ENCODE results near the gene PCDHA6. TPM values are rescaled to one million over a fixed set of nuclear protein-coding genes. Genes with fewer than 3 reads are reported as not detected.

PCDHA6 gene
- total RNA-seq, 1 donor from 2014 or later, result 0.17 TPM

GRCh38 chr5:140875085-140876065 lies 47.6 kb downstream of the PCDHA6 start, which contains the start of gene PCDHA12:
Gene PCDHA12 (plus strand): TSS chr5:140875308. CDS start chr5:140875473, 165 bp downstream.

Other genes with a start within 250 kb of the PCDHA6 start
- gene CD14, start 194.8 kb upstream of the PCDHA6 start, total RNA-seq, result 0.17 and 4.3 TPM in 2 replicates
- 8.6 and 11.8 TPM in 2 replicates for gene TMCO6, start 188.5 kb upstream of the PCDHA6 start, total RNA-seq
- 52.4 and 86.2 TPM in 2 replicates for gene NDUFA2, start 180.3 kb upstream of the PCDHA6 start, total RNA-seq
- 49.4 and 66.8 TPM in 2 replicates for gene IK, start 180.1 kb upstream of the PCDHA6 start, total RNA-seq
- gene WDR55, start 163.1 kb upstream of the PCDHA6 start, total RNA-seq, result 11.1 and 14.2 TPM in 2 replicates
- not detected in 2 replicates for gene DND1, start 154.4 kb upstream of the PCDHA6 start, total RNA-seq
- 51.8 and 56.4 TPM in 2 replicates for gene HARS1, start 136.6 kb upstream of the PCDHA6 start, total RNA-seq
- gene HARS2, start 136.5 kb upstream of the PCDHA6 start, total RNA-seq, result 15.4 and 18.9 TPM in 2 replicates
- 26.7 and 33.5 TPM in 2 replicates for gene ZMAT2, start 127.5 kb upstream of the PCDHA6 start, total RNA-seq
- gene PCDHA1, start 41.8 kb upstream of the PCDHA6 start, total RNA-seq, result not detected in 2 replicates
- gene PCDHA2, start 33.1 kb upstream of the PCDHA6 start, total RNA-seq, result not detected in 2 replicates
- 0.12 TPM in 1 of 2 replicates, not detected in the other for gene PCDHA3, start 26.9 kb upstream of the PCDHA6 start, total RNA-seq
- gene PCDHA4, start 20.9 kb upstream of the PCDHA6 start, total RNA-seq, result 0.23 TPM in 1 of 2 replicates, not detected in the other
- under 0.01 TPM in 1 of 2 replicates, not detected in the other for gene PCDHA5, start 6.3 kb upstream of the PCDHA6 start, total RNA-seq
- gene PCDHA7, start 6.3 kb downstream of the PCDHA6 start, total RNA-seq, result 0.09 and 0.12 TPM in 2 replicates
- gene PCDHA8, start 13.2 kb downstream of the PCDHA6 start, total RNA-seq, result 0.09 TPM in 1 of 2 replicates, not detected in the other
- gene PCDHA9, start 20.4 kb downstream of the PCDHA6 start, total RNA-seq, result not detected in 2 replicates
- gene PCDHA10, start 27.9 kb downstream of the PCDHA6 start, total RNA-seq, result under 0.01 TPM in 2 replicates
- gene PCDHA11, start 41.0 kb downstream of the PCDHA6 start, total RNA-seq, result not detected in 2 replicates
- gene PCDHA12, start 47.3 kb downstream of the PCDHA6 start, total RNA-seq, result not detected in 2 replicates
- gene PCDHA13, start 54.2 kb downstream of the PCDHA6 start, total RNA-seq, result not detected in 2 replicates
- gene PCDHAC1, start 98.3 kb downstream of the PCDHA6 start, total RNA-seq, result under 0.01 and 0.34 TPM in 2 replicates
- 0.60 and 2.6 TPM in 2 replicates for gene PCDHAC2, start 138.5 kb downstream of the PCDHA6 start, total RNA-seq
- not detected in 2 replicates for gene PCDHB1, start 223.4 kb downstream of the PCDHA6 start, total RNA-seq